NOMO-1 treated with dmso at 0.1 percent for 144 hours (cell line): Measurements from ENCODE around the gene SHANK2.

ENCODE experiments used
- DNase-seq: peaks from one replicate; lab custom pipeline; 2025; ENCODE audit not compliant: unreplicated experiment; lab: John Stamatoyannopoulos, UW

The SHANK2 gene

DNA sequence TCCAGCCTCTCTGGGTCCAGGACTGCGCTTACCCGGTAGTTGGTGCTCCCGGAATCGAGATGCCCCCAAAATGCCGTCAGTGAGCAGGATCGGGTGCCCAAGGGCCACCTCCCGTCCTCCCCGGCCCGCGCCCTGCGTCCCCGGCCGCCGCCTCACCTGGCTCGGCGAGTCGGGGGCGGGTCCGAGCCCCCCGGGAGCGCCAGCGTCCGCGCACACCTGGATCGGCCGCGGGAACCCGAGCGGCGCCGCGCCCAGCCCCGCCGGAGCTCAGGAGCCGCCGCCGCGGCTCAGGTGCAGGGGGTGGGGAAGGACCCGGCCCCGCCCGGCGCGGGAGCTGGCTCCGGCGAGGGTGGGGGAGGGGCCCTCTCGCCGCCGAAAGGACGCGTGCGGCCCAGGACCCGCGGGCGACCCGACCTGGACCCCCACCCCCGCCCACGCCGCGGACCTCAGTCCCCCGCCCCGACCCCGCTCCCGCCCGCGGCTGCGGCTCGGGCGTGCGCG, at the start of gene SHANK2:
Gene SHANK2 (minus strand): TSS at position 309 of the 501 bp plus-strand sequence. CDS start 105,251 bp downstream, outside the sequence.
- no peak for DNase-seq

- no peak for DNase-seq
Observed at GRCh38 chr11:71301858-71302533, 49.6 kb upstream of the SHANK2 start.

GRCh38 chr11:71301046-71301857, 48.9 kb upstream of the SHANK2 start:
- no peak for DNase-seq

DNA sequence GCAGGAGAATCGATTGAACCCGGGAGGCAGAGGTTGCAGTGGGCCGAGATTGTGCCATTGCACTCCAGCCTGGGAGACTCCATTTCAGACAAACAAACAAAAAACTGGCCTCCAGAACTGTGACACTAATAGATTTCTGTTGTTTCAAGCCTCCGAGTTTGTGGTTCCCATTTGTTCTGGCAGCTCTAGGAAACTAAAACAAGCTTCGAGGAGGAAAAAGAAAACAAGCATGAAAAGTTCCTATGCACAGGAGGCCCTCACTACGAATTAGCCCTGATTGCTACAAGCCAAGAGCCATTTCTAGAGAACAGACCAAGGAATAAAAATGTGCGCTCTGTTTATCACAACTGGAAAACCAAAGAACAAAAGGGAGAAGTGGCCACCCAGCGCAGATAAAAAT, 47.8 kb upstream of the SHANK2 start:
- DNase-seq = no peak

GRCh38 chr11:71298761-71299181, 46.4 kb upstream of the SHANK2 start:
- DNase-seq = no peak

DNA sequence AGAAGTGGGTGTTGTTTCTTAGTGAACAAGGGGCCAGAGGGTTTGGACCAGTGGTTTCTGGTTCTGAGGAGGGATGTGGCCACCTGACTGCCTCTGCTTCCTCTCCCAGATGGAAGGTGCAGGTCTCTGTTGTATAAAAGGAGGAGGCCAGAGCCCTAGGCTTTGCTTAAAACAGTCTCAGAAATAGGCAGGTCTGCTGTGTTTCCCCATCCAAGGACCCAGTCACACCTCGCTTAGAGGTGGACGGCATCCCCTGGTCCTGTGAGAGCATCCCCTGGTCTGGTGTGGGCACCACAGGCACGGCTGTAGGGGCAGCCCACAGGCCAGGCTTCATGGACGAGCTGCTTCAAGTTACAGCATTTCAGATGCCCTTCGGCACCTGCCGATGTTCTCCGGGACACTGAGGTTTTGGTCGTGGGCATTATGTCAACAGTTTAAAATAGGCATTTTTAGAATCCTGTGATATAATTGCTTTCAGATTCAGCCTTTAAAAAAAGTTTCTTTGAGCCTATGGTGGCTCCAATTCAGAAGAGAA, 45.7 kb upstream of the SHANK2 start:
- DNase-seq = no peak

DNA sequence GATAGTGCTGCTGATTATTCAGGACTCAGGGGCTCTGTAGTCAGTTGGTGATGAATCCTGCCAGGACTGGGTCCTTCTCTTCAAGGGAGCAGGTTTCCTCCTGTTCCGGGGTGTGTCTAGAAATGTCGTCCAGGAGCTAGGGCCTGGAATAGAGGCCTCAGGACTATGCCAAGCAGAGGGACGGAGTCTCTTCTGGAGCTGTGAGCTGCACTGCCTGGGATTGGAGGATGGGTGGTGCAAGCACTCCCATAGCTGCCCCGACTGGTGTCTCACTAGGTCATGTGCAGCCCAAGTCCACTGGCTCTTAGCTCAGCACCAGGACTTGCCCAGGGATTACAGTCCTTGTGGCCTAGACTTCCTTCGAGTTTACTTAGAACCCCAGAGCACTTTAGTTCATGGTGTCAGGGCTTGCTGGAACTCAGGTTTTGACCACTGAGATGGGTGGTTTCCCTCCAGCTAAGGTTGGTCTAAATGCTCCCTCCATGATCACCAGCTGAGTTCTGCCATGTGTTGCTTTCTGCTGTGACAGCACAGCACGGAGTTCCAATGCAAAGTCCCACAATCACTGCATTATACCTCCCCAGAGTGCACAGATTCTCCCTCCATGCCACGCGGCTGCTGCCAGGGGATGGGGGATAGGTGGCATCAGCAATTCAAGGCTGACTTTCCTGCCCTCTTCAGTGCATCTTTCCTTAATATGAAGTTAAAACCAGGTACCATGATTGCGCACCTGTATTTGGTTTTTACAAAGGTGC, 42.6 kb upstream of the SHANK2 start:
- no peak for DNase-seq

DNA sequence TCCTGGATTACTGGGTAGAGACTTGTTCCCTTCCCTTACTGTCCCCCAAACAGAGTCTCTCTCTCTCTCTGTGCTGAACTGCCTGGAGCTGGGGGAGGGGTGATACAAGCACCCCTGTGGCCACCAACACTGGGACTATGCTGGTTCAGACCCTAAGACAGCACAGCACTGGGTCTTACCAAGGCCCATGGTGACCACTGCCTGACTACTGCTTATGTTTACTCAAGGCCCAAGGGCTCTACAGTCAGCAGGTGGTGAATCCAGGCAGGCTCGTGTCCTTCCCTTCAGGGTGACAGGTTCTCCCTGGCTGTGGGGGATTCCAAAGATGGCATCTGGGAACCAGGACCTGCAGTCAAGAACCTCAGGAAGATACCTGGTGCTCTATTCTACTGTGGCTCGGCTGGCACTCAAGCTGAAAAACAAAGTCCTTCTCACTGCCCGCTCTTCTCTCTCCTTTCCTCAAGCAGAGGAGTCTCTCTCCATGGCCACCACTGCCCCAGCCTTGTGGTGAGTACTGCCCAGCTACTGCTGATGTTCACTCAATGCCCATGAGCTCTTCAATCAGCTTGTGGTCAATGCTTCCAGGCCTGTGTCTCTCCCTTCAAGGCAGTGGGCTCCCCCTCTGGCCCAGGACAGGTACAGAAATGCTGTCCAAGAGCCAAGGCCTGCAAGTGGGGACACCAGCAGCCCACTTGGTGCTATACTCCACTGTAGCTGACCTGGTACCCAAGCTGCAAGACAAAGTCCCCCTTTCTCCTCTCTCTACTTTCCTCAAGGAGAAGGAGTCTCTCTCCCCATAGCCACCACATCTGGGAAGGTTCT, 41.8 kb upstream of the SHANK2 start:
- DNase-seq = no peak

DNA sequence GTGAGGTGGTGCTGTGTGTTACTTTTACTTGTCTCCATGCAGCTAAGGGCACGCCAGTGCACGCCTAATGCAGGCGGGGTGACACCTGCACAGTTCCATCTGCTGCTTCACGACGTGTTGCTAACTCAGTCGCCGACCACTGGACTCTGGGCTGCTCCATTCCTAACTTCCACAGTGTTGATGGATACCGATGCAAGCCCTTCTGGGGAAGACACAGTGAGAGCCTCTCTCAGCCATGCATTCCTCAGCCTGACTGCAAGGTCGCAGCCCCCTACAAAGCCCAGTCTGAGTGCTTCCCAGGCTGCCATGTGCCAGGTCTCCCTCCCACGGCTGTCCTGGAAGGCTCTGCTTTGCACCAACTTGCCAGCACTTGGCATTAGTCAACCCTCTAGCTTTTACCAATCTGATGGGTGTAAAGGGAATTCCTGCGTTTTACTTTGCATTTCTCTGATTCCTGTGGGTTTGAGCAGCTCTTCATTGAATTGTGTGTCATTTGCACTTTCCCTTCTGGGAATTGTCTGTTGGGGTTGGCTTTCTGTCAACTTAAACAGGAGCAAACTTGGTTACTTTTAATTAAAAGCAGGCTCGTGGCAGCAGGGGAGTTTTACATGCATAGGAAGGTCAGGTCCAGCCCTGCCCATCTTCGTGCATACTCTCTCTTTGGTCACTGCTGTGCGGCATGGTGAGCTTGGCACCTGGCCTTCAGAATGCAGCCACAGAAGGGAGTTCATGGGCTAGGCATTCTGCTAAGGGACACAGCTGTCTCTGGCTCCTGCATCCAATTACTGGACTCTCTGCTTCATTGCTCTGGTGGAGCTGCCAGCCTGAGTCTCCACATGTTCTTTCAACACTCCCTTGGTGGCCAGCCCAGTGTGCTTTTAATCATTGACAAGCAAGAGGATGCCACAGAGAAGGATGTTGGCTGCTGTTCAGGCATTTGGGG, 34.6 kb upstream of the SHANK2 start:
- DNase-seq = no peak

DNA sequence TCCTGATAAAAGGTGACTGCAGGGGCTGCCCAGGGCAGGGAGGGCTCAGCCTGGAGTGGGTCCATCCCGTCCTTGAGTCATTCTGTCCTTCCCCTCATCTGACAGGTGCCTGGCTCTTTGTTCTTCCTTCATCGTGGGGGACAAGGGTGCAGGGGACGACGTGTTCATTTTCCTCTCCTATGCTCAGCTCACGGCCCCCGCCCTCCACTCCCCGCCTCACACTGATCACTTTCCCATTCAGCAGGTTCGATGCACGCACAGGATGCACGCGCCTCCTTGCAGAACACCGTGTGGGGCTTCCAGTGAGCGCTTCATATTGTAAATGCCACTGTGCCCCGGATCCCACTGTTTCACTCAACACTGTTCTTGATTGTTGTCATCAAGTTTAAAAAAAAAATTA, 32.7 kb upstream of the SHANK2 start:
- no peak for DNase-seq

DNA sequence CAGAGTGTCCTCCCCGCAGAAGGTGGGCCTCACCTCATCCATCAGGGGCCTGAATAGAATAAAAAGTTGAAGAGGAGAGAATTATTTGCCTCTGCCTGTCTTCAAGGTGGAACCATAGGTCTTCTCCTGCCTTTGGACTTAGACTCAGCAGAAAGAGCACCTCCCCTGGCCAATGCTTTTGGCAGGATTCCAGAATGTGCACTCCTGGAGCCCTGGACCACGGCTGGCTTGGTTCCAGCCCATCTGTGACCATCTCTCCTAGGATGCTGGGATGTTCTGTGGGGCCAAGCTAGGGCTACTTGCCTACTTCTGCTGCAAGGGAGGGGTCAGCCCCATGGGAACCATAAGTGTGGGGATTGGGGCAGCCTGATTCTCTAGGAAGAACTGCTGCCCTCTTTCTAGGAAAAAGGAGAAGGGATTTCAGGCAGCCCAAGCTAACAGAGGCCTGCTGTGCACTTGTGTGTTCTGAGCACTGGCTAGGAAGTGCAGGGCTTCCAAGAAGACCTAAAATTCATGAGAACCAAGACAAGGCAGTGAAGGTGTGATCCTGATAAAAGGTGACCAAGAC, 32.2 kb upstream of the SHANK2 start:
- no peak for DNase-seq

- DNase-seq = no peak
Observed at GRCh38 chr11:71283971-71284441, 31.6 kb upstream of the SHANK2 start.

DNA sequence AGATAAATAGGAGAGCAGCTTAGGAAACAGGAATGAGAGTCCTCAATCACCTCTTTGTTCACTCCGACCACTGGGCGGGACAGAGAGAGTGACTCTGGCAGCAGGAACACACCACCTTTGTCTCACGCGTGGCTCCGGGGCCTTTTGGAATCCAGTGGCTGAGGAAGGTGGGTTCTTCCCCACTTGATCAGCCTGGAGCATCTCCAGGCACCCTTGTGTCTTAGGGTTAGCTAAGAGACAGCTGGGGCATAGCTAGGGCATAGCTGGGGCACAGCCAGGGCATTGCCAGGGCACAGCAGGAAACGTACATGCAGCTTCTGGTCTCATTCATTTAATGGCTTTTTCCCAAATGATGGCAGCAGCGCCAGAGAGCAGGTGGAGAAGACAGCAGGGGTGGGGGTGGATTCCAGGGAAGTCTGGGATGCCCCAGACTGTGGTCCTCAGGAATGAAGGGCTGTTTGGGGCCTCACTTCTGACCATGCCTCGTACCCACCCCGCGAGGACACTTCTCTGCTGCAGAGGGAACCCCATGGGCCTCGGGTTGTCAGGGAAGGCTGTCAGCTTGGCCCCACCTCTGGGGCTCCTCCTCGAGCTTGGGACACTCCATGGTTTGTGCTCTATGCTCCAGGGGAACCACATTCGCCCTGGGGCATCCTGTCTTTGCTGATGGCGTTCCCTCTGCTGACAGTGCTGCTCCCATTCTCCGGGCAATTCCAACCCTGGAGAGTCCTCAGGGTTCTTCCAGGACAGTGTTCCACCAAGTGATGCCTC, 30.4 kb upstream of the SHANK2 start:
- no peak for DNase-seq

- DNase-seq = no peak
Observed at GRCh38 chr11:71281831-71282230, 29.5 kb upstream of the SHANK2 start.

DNA sequence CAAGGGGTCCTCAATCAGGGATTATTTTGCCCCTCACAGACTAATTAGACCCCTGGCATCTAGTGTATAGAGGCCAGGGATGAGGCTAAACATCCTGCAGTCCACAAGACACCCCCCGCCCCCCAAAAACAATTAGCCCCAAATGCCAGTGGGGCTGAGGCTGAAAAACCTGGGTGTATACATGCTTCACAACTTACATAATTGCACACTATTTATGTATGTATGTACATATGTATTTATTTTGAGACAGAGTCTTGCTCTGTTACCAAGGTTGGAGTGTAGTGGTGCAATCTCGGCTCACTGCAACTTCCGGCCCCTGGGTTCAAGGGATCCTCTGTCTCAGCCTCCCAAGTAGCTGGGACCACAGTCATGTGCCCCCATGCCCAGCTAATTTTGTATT, 28.8 kb upstream of the SHANK2 start:
- DNase-seq = no peak

GRCh38 chr11:71279916-71280645, 27.7 kb upstream of the SHANK2 start:
- no peak for DNase-seq

GRCh38 chr11:71272161-71272560, 19.8 kb upstream of the SHANK2 start:
- DNase-seq = no peak
